PC-3 (cell line): Measurements from ENCODE around the gene ITGAE. TPM values are rescaled to one million over a fixed set of nuclear protein-coding genes. Genes with fewer than 3 reads are reported as not detected.
A peak's percentile ranks its signal among the peaks of the same experiment; 100 is the strongest.

Source experiments
- ATAC-seq: fragments of 200-7000 bp; cut with Tn5 transposase; 2 replicates; pipeline ENCODE4 v1.9.1; 2020; ENCODE audit warnings: mild to moderate bottlenecking, moderate library complexity
- BruUV-seq: library from RNA; stranded (reverse); fragments of 400-500 nt; replicated peaks from 2 replicates; lab custom pipeline; 2021; lab: Mats Ljungman, UMichigan
- CTCF ChIA-PET: fragments of 300-600 bp; sonication (Branson Sonifier 250); formaldehyde crosslinking; loops from one replicate; lab custom pipeline; 2022; ENCODE audit warnings: antibody characterized with exemption; lab: Charles Lee
- POLR2A ChIA-PET: fragments of 300-600 bp; sonication (Branson Sonifier 250); formaldehyde crosslinking; loops from one replicate; lab custom pipeline; 2022; ENCODE audit warnings: antibody characterized with exemption; ENCODE audit not compliant: unreplicated experiment; lab: Charles Lee
- DNase-seq: peaks from one replicate; pipeline ENCODE4 v3.0.0-alpha.2; 2015
- H2AFZ ChIP-seq: fragments of 300-600 bp; sonication (generic); 2 replicates; pipeline ENCODE4 v1.6.0; 2016; ENCODE audit warnings: antibody characterized with exemption, low read length
- H3F3A ChIP-seq: fragments of 300-600 bp; sonication (generic); one replicate; pipeline ENCODE4 v1.6.0; 2017; ENCODE audit warnings: antibody characterized with exemption, low read length, control low read depth, mild to moderate bottlenecking; ENCODE audit not compliant: unreplicated experiment
- H3K27ac ChIP-seq: fragments of 300-600 bp; sonication (generic); 2 replicates; pipeline ENCODE4 v1.5.1; 2016; ENCODE audit warnings: mild to moderate bottlenecking, low read length
- H3K27me3 ChIP-seq: fragments of 300-600 bp; sonication (generic); 2 replicates; pipeline ENCODE4 v1.6.1; 2016; ENCODE audit warnings: low read length, mixed read lengths
- H3K36me3 ChIP-seq: fragments of 300-600 bp; sonication (generic); 2 replicates; pipeline ENCODE4 v1.6.1; 2016; ENCODE audit warnings: low read depth, mixed run types, low read length, mixed read lengths
- H3K4me1 ChIP-seq: fragments of 300-600 bp; sonication (generic); 2 replicates; pipeline ENCODE4 v1.5.1; 2016; ENCODE audit warnings: low read length; ENCODE audit not compliant: insufficient read depth
- H3K4me2 ChIP-seq: fragments of 300-600 bp; sonication (generic); 2 replicates; pipeline ENCODE4 v1.6.0; 2016; ENCODE audit warnings: low read length
- H3K4me3 ChIP-seq: fragments of 300-600 bp; sonication (generic); 2 replicates; pipeline ENCODE4 v1.5.1; 2016; ENCODE audit warnings: mild to moderate bottlenecking, low read length, mixed read lengths
- H3K79me2 ChIP-seq: fragments of 300-600 bp; sonication (generic); 2 replicates; pipeline ENCODE4 v1.6.1; 2017; ENCODE audit warnings: low read length, mixed read lengths
- H3K9ac ChIP-seq: fragments of 300-600 bp; sonication (generic); 2 replicates; pipeline ENCODE4 v1.6.0; 2016; ENCODE audit warnings: mild to moderate bottlenecking, low read length
- H3K9me2 ChIP-seq: fragments of 300-600 bp; sonication (generic); replicated peaks from 2 replicates; pipeline ENCODE4 v1.6.1; 2016; ENCODE audit warnings: mixed run types, low read length, mixed read lengths
- H3K9me3 ChIP-seq: fragments of 300-600 bp; sonication (generic); 2 replicates; pipeline ENCODE4 v1.6.1; 2016; ENCODE audit warnings: low read length, mixed read lengths
- H4K20me1 ChIP-seq: fragments of 300-600 bp; sonication (generic); 2 replicates; pipeline ENCODE4 v1.6.1; 2016; ENCODE audit warnings: low read length, mixed read lengths
- EZH2 ChIP-seq: fragments of 300-600 bp; sonication (generic); IDR thresholded peaks from one replicate; pipeline ENCODE4 v1.6.1; 2017; ENCODE audit warnings: antibody characterized with exemption, mild to moderate bottlenecking, low read length; ENCODE audit not compliant: unreplicated experiment
- EZH2phosphoT487 ChIP-seq: fragments of 300-600 bp; sonication (generic); IDR thresholded peaks from 2 replicates; pipeline ENCODE4 v1.6.1; 2018; ENCODE audit warnings: mild to moderate bottlenecking, antibody characterized with exemption, low read length, borderline replicate concordance
- intact Hi-C: fragments of 100-400 bp; cut with micrococcal nuclease; formaldehyde crosslinking; loops from 2 replicates; pipeline ENCODE4 v1.9.0; 2023
- total RNA-seq: library from RNA; depleted of rRNA; stranded (reverse); fragments of >200 nt; gene quantifications from 2 replicates; pipeline ENCODE4 v1.2.3, GENCODE V29; 2014; rRNA removed
- TF ChIP-seq, protein P1 (sequence below): fragments of 300-600 bp; sonication (generic); conservative IDR thresholded peaks from 2 replicates; pipeline ENCODE4 v1.5.1; 2017; ENCODE audit warnings: antibody characterized with exemption, low read depth, mild to moderate bottlenecking, low read length

ITGAE gene
- total RNA-seq, 1 experiment from 2014 or later, result 42.0 TPM

DNA sequence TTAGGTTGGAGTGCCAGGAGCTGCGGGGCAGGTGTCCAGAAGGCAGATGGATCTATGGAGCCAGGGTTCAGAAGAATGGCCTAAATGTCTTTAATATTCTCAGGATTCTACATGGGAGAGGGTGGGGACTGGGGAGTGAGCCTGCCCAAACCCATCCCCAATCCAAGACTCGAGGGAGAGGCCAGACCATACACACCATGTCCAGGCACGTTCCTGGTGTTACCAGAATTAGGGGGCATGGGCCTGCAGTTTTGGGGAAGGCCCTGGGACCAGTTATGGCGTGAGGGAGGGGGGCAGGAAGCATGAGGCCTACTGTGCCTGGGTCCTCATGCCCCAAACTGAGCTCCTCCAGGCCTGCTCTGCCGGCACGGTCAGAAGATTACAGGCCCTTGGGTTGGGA, 134.5 kb downstream of the ITGAE start:
- Histone ChIP-seq H4K20me1 (peaks cover 13% of the 10 kb centered on the region; the same call in 1 of the 2 replicates), H3K4me3 (no peak overlapping the region), H3K9me3 (no peaks in the 10 kb centered on the region), H3K27me3 (no peaks in the 10 kb centered on the region), H3K9ac (no peak overlapping the region), H3K4me1 (peaks cover 11% of the 10 kb centered on the region; the same call in 1 of the 2 replicates), H2AFZ (no peak overlapping the region), H3F3A (no peaks in the 10 kb centered on the region), H3K79me2 (peaks cover 47% of the 10 kb centered on the region), H3K4me2 (peak overlapping the region; percentile 99; the same call in 1 of the 2 replicates), H3K27ac (no peak overlapping the region), H3K36me3 (no peaks in the 10 kb centered on the region), H3K9me2 (no peaks in the 10 kb centered on the region)
- TF ChIP-seq, protein P1, sequence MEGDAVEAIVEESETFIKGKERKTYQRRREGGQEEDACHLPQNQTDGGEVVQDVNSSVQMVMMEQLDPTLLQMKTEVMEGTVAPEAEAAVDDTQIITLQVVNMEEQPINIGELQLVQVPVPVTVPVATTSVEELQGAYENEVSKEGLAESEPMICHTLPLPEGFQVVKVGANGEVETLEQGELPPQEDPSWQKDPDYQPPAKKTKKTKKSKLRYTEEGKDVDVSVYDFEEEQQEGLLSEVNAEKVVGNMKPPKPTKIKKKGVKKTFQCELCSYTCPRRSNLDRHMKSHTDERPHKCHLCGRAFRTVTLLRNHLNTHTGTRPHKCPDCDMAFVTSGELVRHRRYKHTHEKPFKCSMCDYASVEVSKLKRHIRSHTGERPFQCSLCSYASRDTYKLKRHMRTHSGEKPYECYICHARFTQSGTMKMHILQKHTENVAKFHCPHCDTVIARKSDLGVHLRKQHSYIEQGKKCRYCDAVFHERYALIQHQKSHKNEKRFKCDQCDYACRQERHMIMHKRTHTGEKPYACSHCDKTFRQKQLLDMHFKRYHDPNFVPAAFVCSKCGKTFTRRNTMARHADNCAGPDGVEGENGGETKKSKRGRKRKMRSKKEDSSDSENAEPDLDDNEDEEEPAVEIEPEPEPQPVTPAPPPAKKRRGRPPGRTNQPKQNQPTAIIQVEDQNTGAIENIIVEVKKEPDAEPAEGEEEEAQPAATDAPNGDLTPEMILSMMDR, result no peak
- TF ChIP-seq EZH2phosphoT487 (no peak), EZH2 (no peak)
- no peak for ATAC-seq
- POLR2A ChIA-PET, result no interaction called here
- intact Hi-C loops, result no loop called here
- no peak for DNase-seq
- BruUV-seq, result no TSS peak
- CTCF ChIA-PET, result no interaction called here

DNA sequence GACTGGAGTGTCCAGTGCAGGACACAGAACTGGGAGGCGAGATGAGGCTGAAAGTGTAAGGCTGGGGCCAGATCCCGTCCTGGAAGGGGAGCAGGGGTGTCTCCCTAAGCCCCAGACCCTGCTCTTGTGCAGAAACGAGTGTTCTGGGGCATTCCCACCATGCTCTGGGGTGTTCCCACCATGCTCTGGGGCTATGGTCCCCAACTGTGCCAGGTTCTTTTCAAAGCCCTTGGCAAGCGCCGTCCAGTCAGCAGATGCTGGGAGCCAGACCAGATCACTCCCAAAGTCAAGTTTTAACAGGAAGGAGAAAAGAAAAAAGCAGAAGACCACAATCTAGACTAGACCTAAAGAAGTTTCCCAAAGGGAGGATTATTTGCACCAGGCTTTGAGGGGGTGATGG, 135.2 kb downstream of the ITGAE start:
- no peak overlapping the region for H3K9ac ChIP-seq
- H3F3A ChIP-seq, result no peaks in the 10 kb centered on the region
- no TSS peak for BruUV-seq
- H3K4me3 ChIP-seq, result no peak overlapping the region
- no peaks in the 10 kb centered on the region for H3K9me3 ChIP-seq
- peaks cover 11% of the 10 kb centered on the region; the same call in 1 of the 2 replicates for H3K4me1 ChIP-seq
- H3K4me2 ChIP-seq, result no peak overlapping the region
- ChIA-PET POLR2A (no interaction called here), CTCF (no interaction called here)
- H3K36me3 ChIP-seq, result no peaks in the 10 kb centered on the region
- no peaks in the 10 kb centered on the region for H3K9me2 ChIP-seq
- H4K20me1 ChIP-seq, result peaks cover 13% of the 10 kb centered on the region; the same call in 1 of the 2 replicates
- H3K79me2 ChIP-seq, result peaks cover 46% of the 10 kb centered on the region
- H3K27ac ChIP-seq, result no peak overlapping the region
- no peak for TF ChIP-seq EZH2phosphoT487
- TF ChIP-seq, protein P1, result no peak
- no peak for TF ChIP-seq EZH2
- DNase-seq (no peak), ATAC-seq (no peak)
- intact Hi-C loops, result no loop called here
- H3K27me3 ChIP-seq, result no peaks in the 10 kb centered on the region
- H2AFZ ChIP-seq, result no peak overlapping the region

Other genes starting within 250 kb of the ITGAE start
- 3.6 and 4.8 TPM in 2 replicates for gene TRPV3, start 243.4 kb downstream of the ITGAE start, total RNA-seq
- gene TRPV1, start 191.8 kb downstream of the ITGAE start, total RNA-seq, result 4.1 and 4.7 TPM in 2 replicates
- 17.7 and 22.4 TPM in 2 replicates for gene SHPK, start 164.9 kb downstream of the ITGAE start, total RNA-seq
- gene CTNS, start 164.4 kb downstream of the ITGAE start, total RNA-seq, result 10.2 and 17.5 TPM in 2 replicates
- gene TAX1BP3, start 132.6 kb downstream of the ITGAE start, total RNA-seq, result 87.7 and 100 TPM in 2 replicates
- 56.5 and 60.4 TPM in 2 replicates for gene EMC6, start 132.4 kb downstream of the ITGAE start, total RNA-seq
- 13.0 and 19.3 TPM in 2 replicates for gene P2RX5, start 105.0 kb downstream of the ITGAE start, total RNA-seq
- 10.6 and 12.7 TPM in 2 replicates for gene HASPIN, start 77.3 kb downstream of the ITGAE start, total RNA-seq
- 17.3 and 21.0 TPM in 2 replicates for gene NCBP3, start 45.1 kb upstream of the ITGAE start, total RNA-seq
- gene CAMKK1, start 91.9 kb upstream of the ITGAE start, total RNA-seq, result 10.1 and 12.4 TPM in 2 replicates
- gene P2RX1, start 115.3 kb upstream of the ITGAE start, total RNA-seq, result not detected in 2 replicates
- gene ATP2A3, start 163.2 kb upstream of the ITGAE start, total RNA-seq, result 3.3 and 8.9 TPM in 2 replicates